Measurements from ENCODE around the gene PKHD1.

- TF ChIP-seq CTCF (IDR thresholded peaks at IDR 0.05) (no peak), POLR2A (IDR thresholded peaks at IDR 0.05) (no peak)
Observed at GRCh38 chr6:51569594-51569993, 517.8 kb downstream of the PKHD1 start.

All from uterus (tissue), 2 donors.